Parathyroid adenoma (tissue), 2 donors: Measurements from ENCODE around the gene AURKAIP1.

Experiments used
- H2AFZ ChIP-seq: fragments of 300-600 bp; sonication (generic); one replicate; pipeline ENCODE4 v1.7.0; 2017; ENCODE audit warnings: antibody characterized with exemption, mild to moderate bottlenecking
- H3K27ac ChIP-seq: fragments of 300-600 bp; sonication (generic); one replicate; pipeline ENCODE4 v1.7.0; 2017
- H3K27me3 ChIP-seq: fragments of 300-600 bp; sonication (generic); one replicate; pipeline ENCODE4 v1.7.0; 2017; ENCODE audit warnings: low read length; ENCODE audit not compliant: control insufficient read depth, insufficient read depth
- H3K36me3 ChIP-seq: fragments of 300-600 bp; sonication (generic); one replicate; pipeline ENCODE4 v1.7.0; 2017; ENCODE audit warnings: low read length; ENCODE audit not compliant: control insufficient read depth, insufficient read depth
- H3K4me1 ChIP-seq: fragments of 300-600 bp; sonication (generic); one replicate; pipeline ENCODE4 v1.7.0; 2017; ENCODE audit warnings: control low read depth
- H3K4me2 ChIP-seq: fragments of 300-600 bp; sonication (generic); one replicate; pipeline ENCODE4 v1.7.0; 2017; ENCODE audit warnings: low read length
- H3K4me3 ChIP-seq: fragments of 300-600 bp; sonication (generic); one replicate; pipeline ENCODE4 v1.7.0; 2017; ENCODE audit warnings: low read depth, low read length
- H3K79me2 ChIP-seq: fragments of 300-600 bp; sonication (generic); one replicate; pipeline ENCODE4 v1.7.0; 2017; ENCODE audit warnings: control low read depth
- H3K9ac ChIP-seq: fragments of 300-600 bp; sonication (generic); one replicate; pipeline ENCODE4 v1.7.0; 2017; ENCODE audit warnings: mild to moderate bottlenecking
- H3K9me3 ChIP-seq: fragments of 300-600 bp; sonication (generic); one replicate; pipeline ENCODE4 v1.7.0; 2017; ENCODE audit warnings: low read length; ENCODE audit not compliant: control insufficient read depth
- TF ChIP-seq, protein P1 (sequence below): fragments of 300-600 bp; sonication (generic); IDR thresholded peaks from one replicate; pipeline ENCODE4 v1.7.0; 2017; ENCODE audit warnings: antibody characterized with exemption, mild to moderate bottlenecking
- donor health status: primary hyperparathyroidism.

Gene AURKAIP1

DNA sequence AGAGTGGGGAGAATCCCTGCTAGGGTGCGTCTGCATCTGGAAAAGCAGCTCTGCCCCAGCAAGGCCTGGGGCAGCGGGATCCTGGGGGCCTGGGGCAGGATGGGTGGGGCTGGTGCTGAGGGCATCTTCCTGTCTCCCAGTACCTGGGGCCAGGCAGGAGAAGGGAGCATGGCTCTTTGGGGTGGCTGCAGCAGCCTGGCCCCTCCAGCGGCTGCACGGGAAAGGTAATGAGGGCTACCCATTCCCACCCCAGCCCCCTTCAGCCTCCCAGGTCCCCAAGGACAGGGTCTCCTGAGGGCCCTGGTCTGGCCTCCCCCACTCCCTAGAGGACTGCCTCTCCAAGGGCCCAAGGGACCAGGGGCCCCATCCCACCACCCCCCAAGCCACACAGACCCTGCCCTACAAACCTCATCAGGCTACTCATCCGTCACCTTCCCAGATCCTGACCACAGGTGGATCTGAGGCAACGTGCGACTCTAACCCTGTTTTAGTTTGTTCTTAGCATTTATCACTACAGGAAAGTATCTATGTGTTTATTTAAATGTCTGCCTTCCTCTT, 47.0 kb upstream of the AURKAIP1 start:
- Histone ChIP-seq H3K27ac (no peak overlapping the region), H3K27me3 (no peaks in the 10 kb centered on the region), H3K79me2 (no peaks in the 10 kb centered on the region), H3K4me2 (no peak overlapping the region), H2AFZ (no peak overlapping the region), H3K9me3 (no peaks in the 10 kb centered on the region), H3K4me1 (no peaks in the 10 kb centered on the region), H3K4me3 (no peak overlapping the region), H3K36me3 (no peaks in the 10 kb centered on the region), H3K9ac (no peak overlapping the region)
- TF ChIP-seq, protein P1, sequence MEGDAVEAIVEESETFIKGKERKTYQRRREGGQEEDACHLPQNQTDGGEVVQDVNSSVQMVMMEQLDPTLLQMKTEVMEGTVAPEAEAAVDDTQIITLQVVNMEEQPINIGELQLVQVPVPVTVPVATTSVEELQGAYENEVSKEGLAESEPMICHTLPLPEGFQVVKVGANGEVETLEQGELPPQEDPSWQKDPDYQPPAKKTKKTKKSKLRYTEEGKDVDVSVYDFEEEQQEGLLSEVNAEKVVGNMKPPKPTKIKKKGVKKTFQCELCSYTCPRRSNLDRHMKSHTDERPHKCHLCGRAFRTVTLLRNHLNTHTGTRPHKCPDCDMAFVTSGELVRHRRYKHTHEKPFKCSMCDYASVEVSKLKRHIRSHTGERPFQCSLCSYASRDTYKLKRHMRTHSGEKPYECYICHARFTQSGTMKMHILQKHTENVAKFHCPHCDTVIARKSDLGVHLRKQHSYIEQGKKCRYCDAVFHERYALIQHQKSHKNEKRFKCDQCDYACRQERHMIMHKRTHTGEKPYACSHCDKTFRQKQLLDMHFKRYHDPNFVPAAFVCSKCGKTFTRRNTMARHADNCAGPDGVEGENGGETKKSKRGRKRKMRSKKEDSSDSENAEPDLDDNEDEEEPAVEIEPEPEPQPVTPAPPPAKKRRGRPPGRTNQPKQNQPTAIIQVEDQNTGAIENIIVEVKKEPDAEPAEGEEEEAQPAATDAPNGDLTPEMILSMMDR, result no peak

DNA sequence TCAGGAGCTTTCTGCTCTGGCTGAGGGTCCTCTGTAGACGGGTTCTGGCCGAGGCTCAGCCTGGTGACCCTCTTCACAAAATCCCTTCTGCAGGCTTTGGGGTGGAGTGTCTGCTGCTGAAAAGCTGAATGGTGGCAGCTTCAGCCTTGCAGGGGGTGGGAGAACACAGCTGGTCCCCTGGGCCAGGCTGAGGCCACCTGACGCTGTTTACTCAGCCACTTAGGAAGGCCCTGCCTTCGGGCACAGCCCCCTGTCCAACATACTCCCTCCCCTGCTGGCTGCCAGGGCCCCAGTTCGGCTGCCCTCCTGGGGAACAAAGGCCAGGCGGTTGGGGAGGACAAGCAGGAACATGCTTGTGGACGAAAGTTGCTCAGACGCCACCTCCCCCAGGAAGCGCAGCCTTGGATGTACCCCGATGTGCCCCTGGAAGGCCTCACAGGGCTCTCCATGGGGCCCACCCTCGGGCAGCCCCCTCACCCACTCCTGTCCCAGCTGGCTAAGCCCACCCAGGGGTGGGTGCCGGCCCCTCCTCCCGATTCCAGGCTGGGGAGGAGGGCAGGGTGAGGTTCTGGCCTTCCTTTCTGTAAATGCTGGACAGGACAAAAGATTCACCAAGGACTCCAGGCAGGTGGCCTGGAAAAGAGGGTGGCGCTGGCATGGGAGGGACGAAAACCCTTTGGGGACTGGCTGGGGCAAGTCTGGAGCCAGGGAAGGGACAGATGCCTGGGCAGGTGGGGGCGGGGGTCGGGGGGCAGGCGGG, 46.3 kb upstream of the AURKAIP1 start, which contains the start of gene ANKRD65:
Gene ANKRD65 (minus strand): TSS at position 130 of the 760 bp plus-strand sequence. CDS start 271 bp downstream, outside the sequence.
- Histone ChIP-seq H3K36me3 (no peaks in the 10 kb centered on the region), H3K9me3 (no peaks in the 10 kb centered on the region), H3K27ac (no peak within 1 kb of the TSS), H3K4me2 (no peak within 1 kb of the TSS), H3K4me3 (no peak within 1 kb of the TSS), H3K9ac (no peak within 1 kb of the TSS), H2AFZ (no peak within 1 kb of the TSS), H3K4me1 (no peaks in the 10 kb centered on the region), H3K79me2 (no peaks in the 10 kb centered on the region), H3K27me3 (no peaks in the 10 kb centered on the region)
- TF ChIP-seq, protein P1, result no peak

DNA sequence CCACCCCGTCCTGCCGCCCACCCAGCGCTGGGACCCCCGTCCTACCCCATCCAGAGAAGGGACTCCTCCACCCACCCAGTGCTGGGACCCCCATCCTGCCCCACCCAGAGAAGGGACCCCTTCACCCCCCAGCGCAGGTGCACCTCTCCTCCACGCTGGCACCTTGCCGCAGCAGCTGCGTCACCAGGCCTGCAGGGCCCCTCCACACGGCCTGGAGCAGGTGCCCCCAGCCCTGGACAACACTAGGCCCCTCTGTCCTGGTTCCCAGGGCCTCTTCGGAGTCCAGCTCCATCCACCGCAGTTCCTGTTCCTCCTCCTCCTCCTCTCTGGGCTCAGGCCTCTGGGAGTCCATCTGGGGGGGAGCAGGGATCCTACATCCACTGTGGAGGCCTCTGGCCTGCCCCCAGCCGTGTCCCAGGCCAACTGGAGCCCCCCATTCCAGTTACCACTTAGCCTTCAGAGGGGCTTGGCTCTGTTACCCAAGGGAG, 45.7 kb upstream of the AURKAIP1 start:
- no peaks in the 10 kb centered on the region for H3K9me3 ChIP-seq
- H3K27ac ChIP-seq, result no peak overlapping the region
- H3K4me1 ChIP-seq, result no peaks in the 10 kb centered on the region
- no peaks in the 10 kb centered on the region for H3K27me3 ChIP-seq
- H3K79me2 ChIP-seq, result no peaks in the 10 kb centered on the region
- no peak overlapping the region for H3K9ac ChIP-seq
- no peak overlapping the region for H3K4me2 ChIP-seq
- TF ChIP-seq, protein P1, result no peak
- H3K4me3 ChIP-seq, result no peak overlapping the region
- no peak overlapping the region for H2AFZ ChIP-seq
- H3K36me3 ChIP-seq, result no peaks in the 10 kb centered on the region

DNA sequence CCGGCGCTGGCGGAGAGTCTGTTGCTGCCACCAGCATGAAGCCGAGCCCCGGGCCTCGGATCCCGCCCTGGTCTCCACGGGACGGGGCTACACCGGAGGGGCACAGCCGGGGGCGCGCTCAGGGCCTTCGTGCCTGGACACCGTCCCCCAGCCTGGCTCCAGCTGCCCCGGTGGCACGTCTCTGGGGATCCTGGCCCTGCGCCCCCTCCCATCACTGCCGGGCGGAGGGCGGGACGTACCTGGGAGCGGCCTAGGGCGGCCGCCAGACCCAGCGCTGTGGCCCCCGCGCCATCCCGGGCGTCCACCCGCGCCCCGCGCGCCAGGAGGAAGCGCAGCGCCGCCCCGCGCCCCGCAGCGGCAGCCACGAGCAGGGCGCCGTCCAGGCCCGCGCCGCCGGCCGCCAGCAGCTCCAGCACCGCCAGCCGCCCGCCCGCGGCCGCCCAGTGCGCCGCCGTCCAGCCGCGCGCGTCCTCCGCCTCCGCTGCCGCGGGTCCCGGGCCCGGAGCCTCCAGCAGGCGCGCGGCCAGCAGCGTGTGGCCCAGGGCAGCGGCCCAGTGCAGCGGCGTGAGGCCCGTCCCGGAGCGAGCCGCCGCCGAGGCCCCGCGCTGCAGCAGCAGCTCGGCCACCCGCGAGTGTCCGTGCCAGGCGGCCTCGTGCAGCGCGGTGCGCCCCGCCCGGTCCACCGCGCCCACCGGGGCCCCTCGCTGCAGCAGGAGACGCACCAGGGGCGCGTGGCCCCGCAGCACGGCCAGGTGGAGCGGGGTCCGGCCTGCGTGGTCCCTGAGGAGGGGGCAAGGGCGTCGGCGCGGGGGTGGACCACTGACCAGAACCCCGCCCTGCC, 45.0 kb upstream of the AURKAIP1 start:
- Histone ChIP-seq H3K27me3 (no peaks in the 10 kb centered on the region), H3K4me1 (no peaks in the 10 kb centered on the region), H3K4me2 (no peak overlapping the region), H3K4me3 (no peak overlapping the region), H3K9ac (no peak overlapping the region), H3K27ac (peak overlapping the region; percentile 7), H3K9me3 (no peaks in the 10 kb centered on the region), H2AFZ (no peak overlapping the region), H3K36me3 (no peaks in the 10 kb centered on the region), H3K79me2 (no peaks in the 10 kb centered on the region)
- TF ChIP-seq, protein P1, result no peak
